ENCODE results near the gene LRMDA.

Gene LRMDA

DNA sequence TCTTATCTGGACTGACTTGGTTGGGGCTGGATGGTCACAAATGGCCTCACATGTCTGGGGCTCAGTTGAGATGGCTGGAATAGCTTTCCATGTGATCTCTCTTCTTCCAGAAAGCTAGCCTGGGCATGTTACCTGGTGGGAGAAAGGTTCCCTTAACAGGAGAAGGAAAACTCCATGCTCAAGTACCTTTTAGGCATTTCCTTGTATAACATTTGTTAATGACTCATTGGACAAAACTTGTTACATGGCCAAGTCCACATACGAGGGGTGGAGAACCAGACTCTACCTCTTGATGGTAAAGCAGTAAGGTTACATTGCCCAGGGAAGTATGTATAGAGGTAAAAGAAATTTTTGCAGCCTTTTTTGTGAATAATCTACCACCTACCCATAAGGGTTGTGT, 826.4 kb downstream of the LRMDA start:
- no peak for DNase-seq

- no peak for DNase-seq
Observed at GRCh38 chr10:76265441-76266113, 834.2 kb downstream of the LRMDA start.

- DNase-seq: no peak
Observed at GRCh38 chr10:76268530-76268929, 837.1 kb downstream of the LRMDA start.

GRCh38 chr10:76268954-76269353, 837.5 kb downstream of the LRMDA start:
- DNase-seq: no peak

GRCh38 chr10:76270464-76270863, 839.0 kb downstream of the LRMDA start:
- DNase-seq: no peak

DNA sequence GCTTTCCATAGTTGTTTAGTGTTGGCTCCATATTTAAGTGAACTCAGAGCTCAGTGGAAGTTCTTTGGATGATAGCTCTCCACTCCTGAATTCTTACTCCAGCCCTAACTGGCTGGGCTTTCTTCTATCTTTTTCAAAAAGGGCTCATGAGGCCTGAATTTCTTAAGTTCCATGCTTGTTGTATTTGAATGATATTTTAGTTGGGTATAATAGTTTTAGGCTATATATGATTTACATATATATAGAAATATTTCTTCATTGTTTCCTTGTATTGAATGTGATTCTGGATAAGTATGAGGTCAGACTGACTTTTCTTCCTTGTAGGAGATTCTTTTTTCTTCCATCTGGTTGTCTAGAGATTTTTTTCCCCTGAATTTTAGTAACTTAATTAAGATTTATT, 843.5 kb downstream of the LRMDA start:
- DNase-seq: no peak

GRCh38 chr10:76278811-76279460, 847.5 kb downstream of the LRMDA start:
- no peak for DNase-seq

DNA sequence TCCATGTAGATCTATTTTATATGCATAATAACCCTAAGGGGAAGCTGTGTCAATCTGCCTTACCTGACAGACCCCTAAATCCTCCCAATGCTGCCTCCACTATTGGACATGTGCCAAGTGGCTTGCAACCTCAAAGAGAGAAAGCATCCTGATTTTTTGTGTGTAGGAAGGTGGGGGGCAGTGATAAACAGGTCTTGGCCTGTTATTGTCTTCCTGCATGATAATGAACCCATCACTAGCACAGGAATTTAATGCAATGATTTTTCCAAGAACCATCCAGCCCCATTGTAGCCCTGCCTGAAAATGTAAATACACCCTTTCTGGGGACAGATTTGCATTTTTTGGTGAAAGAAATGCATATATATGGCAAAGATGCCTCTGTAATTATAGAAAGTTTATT, 850.2 kb downstream of the LRMDA start:
- no peak for DNase-seq

GRCh38 chr10:76282061-76283025, 850.9 kb downstream of the LRMDA start:
- no peak for DNase-seq

DNA sequence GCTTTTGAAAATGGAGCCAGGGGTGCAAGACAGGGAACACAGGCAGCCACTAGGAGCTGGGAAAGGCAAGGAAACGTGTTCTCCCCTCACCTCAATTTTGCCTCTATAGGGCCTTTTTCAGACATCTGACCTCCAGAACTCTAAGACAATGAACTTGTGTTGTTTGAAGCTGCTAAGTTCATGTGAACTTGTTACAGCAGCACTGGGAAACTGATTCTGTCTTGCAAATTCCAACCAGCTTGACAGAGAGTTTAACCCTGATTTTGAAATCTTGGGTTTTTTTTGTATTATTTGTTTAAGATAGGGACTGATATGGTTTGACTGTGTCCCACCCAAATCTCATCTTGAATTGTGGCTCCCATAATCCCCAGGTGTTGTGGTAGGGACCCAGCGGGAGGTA, 852.9 kb downstream of the LRMDA start:
- no peak for DNase-seq

- DNase-seq: no peak
Observed at GRCh38 chr10:76285012-76285411, 853.6 kb downstream of the LRMDA start.

DNA sequence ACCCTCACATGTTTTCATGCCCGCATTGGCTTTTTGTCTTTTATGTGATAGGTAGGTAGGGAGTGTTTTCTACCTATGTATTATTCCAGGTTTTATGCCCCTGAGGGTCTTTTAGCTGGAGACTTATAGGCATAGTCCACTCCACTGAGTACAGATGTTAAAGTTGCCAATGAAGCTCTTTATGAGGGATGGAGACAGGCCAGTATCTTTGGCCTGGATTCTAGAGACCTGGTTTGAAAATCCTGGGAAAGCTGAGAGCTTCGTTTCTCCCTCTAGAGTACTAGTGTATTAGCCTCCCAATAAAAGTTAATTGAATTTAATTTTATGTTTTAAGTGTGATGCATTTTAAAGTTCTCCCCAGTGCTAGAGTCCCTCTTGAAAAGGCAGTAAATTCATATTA, 854.1 kb downstream of the LRMDA start:
- no peak for DNase-seq

DNA sequence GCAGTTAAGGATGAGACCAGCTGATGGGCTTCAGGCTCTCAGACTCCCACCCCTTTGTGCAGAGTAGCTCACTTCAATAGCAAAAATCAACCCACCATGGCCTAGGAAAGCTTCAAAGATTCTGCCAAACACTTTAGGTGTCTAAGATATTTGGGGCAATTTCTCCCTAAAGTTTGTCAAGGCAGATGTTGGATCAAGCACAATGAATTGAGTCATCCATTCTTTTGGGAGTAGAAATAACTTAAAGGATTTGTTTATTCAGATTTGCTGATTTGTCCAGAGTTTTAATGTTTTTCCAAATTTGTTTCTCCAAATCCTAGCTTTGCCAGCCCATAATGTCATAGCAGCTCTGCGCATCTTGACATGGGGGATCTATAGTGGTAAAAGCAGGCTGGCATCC, 855.1 kb downstream of the LRMDA start:
- DNase-seq: no peak

- DNase-seq: no peak
Observed at GRCh38 chr10:76287856-76288255, 856.4 kb downstream of the LRMDA start.

DNA sequence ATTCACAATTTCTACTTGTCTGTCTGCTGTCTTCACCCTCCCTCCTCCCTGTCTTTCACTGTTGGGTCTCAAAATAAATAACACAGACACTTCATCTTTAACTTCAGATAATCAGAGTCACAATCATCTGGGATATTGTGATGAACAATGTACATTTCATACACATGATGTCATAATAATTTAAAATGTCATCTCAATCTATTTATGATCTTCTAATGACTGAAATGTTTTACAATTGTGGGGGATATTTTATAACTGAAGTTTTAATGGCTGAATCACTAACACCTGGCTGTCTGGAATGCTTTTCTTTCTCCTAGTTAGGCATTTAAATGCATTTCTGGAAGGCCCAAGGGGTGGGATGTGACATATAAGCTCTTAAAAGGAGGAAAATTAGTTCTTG, 859.8 kb downstream of the LRMDA start:
- no peak for DNase-seq

- DNase-seq: no peak
Observed at GRCh38 chr10:76291885-76292284, 860.5 kb downstream of the LRMDA start.

- no peak for DNase-seq
Observed at GRCh38 chr10:76296957-76297356, 865.5 kb downstream of the LRMDA start.

DNA sequence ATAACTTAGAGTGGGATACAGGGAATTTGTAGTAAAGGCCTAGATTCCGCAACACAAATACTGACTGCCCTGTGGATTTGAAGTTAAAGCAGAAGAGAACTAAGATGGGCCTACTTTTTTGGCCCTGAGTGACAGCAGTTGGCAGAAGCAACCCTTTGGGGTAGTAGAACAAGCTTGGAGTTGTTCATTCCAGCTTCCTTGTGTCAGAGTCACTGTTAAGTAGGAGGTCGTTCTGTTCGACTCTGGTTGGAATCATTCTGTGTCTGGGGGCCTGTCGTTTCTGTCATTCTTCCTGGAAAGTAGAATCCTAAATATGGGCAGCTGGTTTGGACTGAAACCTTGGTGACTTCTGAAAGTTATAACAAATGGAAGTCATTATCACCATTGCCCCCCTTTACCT, 865.9 kb downstream of the LRMDA start:
- DNase-seq: no peak

DNA sequence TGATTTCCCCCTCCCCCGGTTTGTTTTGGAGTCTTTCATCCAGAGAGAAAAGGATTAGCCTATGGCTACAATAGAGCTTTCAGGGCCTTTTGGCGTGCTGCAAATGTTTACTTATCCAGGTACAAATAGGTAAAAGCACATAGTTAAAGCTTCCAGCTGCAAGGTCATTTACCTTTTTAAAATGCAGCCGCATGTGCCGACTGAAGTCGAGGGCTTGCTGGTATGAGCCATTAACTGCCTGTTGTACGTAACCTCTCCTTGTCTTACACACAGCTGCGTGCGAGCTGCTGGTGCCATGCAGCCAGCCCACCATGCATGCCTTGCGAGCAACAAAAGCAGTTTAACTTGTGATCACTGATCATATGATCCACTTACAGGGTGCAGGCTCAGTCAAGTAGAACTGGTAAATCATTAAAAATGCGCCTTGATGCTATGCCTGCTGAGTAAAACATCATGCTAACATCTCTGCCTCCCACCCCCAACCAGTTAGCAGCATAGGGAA, 866.4 kb downstream of the LRMDA start:
- no peak for DNase-seq

- no peak for DNase-seq
Observed at GRCh38 chr10:76298329-76298728, 866.9 kb downstream of the LRMDA start.

GRCh38 chr10:76299501-76299900, 868.1 kb downstream of the LRMDA start:
- no peak for DNase-seq

GRCh38 chr10:76301211-76301610, 869.8 kb downstream of the LRMDA start:
- no peak for DNase-seq

DNA sequence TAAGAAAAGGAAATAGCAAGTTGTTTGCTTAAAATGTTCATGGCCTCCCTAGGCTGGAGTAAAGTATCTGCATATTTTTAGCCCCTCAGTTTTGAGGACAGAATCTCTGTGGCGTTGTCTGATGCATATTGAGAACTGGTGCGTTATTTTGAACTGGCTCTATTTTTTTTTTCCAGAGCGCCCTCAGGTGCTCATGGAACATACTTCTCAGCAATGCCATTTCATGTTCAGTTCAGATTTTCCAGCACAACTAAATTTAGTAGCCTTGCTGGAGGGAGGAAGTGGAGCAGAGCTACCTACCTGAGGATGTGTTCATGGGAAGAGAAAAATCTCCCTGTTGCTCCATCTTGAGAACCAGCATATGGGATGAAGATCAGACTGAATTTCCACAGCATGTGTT, 870.5 kb downstream of the LRMDA start:
- no peak for DNase-seq

DNA sequence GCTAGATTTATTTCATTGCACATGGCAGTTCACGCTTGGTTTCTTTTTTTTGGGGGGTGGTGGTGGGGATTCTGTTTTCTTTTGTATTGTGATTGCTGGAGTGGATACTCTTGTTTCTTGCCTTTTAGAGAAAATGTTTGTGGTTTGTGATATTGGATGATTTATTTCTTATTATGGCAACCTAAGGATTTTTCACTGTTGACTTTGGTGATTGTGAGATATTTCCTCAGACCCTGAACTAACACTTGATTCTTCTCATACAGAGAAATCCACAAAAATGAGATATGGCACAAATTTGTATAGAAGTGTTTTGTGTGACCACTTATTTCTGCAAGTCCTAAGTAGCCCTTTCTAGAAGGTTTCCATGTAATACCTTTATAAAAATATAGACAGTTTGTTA, 871.1 kb downstream of the LRMDA start:
- no peak for DNase-seq
